NCI-H82 treated with DMSO at 0.1 percent for 48 hours (cell line): Measurements from ENCODE around the gene MOCS3.

Source experiments
- DNase-seq: peaks from one replicate; lab custom pipeline; 2025; ENCODE audit not compliant: unreplicated experiment; lab: John Stamatoyannopoulos, UW

MOCS3 gene

DNA sequence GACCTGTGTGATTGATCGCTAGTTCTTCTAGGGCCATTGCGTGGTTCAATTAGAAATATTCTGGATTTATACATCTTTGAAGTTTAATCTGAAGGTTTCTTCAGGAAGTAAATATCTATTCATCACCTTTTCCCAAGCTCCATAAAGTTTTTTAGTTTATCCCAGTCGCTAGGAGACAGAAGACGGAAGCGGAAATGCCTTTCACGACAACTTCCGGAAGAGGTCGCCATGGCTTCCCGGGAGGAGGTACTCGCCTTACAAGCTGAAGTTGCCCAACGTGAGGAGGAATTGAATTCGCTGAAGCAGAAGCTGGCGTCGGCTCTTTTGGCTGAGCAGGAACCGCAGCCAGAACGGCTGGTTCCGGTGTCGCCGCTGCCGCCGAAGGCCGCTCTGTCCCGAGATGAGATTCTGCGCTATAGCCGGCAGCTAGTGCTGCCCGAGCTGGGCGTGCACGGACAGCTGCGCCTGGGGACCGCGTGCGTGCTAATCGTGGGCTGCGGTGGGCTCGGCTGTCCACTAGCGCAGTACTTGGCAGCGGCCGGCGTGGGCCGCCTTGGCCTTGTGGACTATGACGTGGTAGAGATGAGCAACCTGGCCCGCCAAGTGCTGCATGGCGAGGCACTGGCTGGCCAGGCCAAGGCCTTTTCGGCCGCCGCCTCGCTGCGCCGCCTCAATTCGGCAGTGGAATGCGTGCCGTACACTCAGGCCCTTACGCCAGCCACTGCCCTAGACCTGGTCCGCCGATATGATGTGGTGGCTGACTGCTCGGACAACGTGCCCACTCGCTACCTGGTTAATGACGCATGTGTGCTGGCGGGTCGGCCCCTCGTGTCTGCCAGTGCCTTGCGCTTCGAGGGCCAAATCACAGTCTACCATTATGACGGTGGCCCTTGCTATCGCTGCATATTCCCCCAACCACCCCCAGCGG lies at the start of gene MOCS3:
Gene MOCS3 (plus strand): TSS at position 204 of the 928 bp plus-strand sequence. CDS start 25 bp downstream, at position 229.
- DNase-seq: peak; percentile 89

GRCh38 chr20:50909413-50909812 lies 49.2 kb upstream of the MOCS3 start:
- no peak for DNase-seq

GRCh38 chr20:50911030-50911429 lies 47.6 kb upstream of the MOCS3 start:
- DNase-seq: no peak

GRCh38 chr20:50911716-50912115 lies 46.9 kb upstream of the MOCS3 start:
- no peak for DNase-seq

- DNase-seq: no peak
These were observed 44.8 kb upstream of the MOCS3 start for GRCh38 chr20:50913690-50914375.

DNA sequence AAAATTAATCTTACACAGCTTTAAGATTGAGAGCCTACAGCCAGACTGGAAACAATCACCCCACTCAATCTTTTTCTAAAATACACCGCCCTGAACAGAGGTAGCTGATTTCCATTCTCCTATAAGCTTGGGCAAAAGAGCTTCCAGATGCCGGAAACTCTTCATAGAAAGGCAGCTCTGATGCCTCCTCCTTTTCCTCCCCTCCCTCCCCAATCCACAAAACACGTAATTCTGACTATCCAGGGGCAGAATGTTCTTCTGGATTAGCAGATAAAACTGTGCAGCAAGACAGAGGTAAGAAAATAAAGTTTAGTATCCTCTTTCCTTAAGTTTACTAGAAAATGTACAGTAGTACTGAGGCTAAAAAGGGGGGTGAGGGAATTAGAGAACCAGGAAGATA lies 43.2 kb upstream of the MOCS3 start:
- no peak for DNase-seq

- DNase-seq: peak; percentile 30
These were observed 42.4 kb upstream of the MOCS3 start for GRCh38 chr20:50916257-50916656.

DNA sequence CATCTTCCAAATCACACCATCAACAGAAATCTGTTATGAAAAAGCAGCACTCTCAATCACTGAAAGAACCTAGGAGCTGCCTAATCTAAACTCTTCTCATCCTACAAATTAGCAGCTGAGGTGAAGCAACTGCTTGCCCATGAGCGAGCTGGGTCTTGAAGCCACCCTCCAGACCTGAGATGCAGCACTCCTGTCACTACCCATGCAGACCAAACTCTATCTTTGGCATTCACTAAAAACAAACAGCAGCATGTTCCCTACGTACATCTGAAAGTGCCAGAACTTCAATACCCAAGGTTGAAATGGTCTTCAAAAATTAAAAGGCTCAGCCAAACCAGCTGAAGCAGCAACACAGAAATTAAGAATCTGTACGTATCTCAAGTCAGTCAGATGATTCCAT lies 41.7 kb upstream of the MOCS3 start:
- no peak for DNase-seq

DNA sequence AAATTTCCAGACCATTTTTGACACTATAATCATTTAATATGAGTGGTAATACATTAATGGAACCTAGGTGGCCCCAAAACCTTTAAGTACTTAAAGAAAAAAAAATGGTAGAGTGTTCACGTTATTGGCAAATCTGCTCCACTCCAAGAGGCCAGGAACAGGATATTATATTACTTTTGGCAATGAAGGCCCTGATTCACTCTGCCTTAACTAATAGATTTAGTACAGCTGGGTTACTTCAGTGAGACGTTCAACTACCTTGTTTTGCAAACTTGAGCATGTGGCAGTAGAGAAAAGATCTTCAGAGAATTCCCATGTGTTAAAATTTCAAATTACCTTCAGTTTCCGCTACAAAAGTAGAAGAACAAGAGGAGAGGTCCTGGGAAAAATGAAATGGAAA lies 40.2 kb upstream of the MOCS3 start:
- no peak for DNase-seq

DNA sequence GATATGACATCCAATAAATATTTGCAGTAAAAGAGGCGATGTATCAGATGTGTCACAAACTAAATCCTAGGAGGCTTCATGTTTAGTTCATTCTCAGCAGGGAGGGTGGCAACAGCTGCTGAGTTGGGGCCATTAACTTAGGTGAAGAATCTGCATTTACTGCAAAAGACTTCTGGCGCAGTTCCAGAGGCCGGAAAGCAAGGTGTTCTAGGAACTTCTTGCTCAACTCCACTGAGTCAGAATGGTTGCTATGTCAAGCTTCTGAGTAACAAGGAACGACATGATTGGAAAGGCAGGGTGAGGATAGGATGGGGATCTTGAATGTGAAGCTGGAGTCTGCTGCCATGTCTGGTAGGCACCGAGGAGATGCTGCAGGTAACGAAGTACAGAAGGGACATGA lies 39.1 kb upstream of the MOCS3 start:
- DNase-seq: peak; percentile 11

GRCh38 chr20:50920997-50921396 lies 37.6 kb upstream of the MOCS3 start:
- peak; percentile 22 for DNase-seq

- DNase-seq: no peak
These were observed 36.7 kb upstream of the MOCS3 start for GRCh38 chr20:50921803-50922501.

- DNase-seq: no peak
These were observed 34.2 kb upstream of the MOCS3 start for GRCh38 chr20:50924261-50924920.

DNA sequence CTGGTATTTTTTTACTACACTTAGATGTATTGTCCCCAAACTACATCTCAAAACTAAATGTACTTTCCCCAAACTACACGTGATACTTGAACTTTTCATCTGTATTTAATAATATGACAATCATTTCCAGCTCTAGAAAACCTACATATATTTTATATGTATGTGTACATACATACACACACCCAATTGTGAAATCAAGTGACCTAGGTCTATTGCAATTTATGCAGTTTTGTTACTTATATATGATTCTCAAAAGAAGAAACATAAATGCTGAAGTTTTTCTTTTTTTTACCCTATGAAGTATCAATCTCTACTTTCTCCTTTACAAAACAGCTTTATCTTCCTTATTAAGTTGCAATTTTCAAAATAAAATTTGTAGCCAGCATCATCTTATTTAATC lies 32.1 kb upstream of the MOCS3 start:
- no peak for DNase-seq

- no peak for DNase-seq
These were observed 30.1 kb upstream of the MOCS3 start for GRCh38 chr20:50928469-50928868.

DNA sequence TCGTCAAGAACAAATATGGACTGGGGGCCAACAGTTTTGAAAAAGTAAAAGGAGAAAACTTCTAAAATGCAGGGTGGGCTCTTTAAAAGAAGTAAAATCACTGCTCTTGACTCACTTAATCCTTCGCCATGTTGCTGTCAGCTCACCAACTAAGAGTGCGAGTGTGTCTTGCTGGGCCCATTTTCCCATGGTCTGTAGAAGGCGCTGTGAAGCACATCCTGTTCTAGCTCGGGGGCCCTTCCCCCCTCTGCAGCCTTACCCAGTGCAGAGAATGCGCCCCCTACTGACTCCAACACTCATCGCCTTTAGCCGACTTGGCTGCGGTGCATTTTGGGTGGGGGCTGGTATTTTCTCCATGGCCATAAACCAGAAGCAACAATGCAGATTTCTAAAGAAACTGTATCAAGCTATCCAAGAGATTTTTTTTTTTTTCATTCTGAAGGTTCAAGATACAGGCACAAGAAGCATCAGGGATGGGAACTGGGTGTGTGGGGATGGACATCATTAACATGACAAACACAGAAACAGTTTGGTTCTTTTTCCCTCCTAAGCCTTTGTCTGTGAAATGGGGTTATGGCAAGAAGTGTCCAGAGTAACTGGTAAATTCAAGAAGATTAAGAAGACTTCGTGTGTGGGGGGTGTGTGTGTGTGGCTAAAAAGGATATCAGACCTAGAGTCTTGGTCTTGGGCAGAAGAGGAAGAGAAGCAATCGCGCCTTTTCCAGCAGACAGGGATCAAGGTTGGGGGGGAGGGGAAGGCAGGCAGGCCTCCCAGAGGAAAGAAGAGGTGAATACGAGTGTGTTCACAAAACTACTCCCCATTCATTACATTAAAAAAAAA lies 29.1 kb upstream of the MOCS3 start:
- DNase-seq: peak; percentile 98

DNA sequence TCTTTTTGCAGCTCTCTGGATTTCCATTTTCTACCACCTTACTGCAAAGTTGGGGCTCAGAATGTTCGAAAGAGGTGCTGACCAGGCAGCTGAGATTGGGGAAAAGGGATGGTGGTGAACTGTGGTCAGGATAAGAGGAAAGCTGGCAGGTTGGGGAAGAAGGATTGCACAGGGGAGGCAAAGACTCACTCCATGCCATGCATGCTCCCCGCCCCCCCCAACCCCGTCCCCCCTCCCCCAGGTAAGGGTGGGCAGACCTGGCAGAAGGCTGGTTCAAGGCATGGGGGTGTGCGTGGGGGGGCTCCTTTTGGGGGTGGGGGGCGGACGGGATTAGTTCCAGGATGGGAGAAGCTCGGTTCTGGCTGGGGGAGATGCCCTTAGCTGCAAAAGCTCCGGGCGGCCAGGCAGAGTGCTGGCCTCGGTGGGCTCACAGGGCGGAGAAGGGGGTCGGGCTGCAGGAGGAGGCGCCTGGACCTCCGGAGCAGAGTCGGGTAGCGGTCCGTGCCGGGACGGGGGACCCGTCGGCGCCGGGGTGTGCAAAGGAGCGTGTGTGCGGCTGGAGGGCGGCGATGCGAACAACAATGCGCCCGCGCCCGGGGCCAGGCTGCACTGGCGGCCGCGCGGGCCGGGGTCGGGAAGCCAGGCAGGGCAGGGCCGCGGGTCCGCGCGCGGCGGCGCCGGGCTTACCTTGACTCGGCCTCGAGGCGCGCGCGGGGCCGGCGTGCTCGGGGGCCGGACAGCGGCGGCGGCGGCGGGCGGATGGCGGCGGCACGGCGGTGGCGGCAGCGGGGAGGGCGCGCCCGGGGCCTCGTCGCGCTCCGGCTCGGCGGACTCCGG lies 28.3 kb upstream of the MOCS3 start:
- no peak for DNase-seq

GRCh38 chr20:50930976-50931305 lies 27.7 kb upstream of the MOCS3 start:
- DNase-seq: no peak

DNA sequence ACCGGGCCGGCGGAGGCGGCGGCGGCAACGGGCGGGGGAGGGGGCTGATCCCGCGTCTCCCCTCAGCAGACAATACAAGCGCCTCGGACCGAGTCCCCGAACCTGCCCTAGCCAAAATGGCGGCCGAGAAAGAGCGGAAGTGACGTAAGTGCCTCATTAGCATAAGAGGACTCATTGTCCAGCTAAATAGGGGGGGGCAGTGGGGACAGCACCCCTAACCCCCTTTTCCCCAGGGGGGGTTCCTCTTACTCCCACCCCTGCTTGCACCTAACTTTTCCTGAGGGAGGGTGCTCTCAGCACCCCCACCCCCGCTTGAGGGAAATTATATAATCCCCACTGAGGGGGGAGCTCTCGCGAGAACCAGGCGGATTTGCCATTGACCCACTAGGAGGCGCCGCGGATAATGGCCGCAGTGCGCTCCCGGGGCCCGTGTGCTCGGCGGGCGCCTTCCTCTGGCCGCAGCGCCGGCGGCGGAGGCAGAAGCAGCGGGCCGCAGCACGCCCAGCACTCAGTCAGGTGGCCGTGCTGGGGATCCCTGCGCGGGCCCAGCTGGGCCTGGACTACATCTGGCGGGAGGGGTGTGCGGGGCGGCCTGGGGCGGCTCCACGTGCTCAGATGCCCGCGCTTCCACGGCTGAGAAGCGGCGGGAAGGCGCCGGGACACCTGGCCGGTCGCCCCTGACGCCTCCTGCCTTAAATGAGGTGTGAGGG lies 27.2 kb upstream of the MOCS3 start, which contains the start of gene ADNP:
Gene ADNP (minus strand): TSS at position 132 of the 710 bp plus-strand sequence. CDS start 27,441 bp downstream, outside the sequence.
- peak; percentile 89 for DNase-seq
